ENCODE measurements around the gene DBI. TPM values are rescaled to one million over a fixed set of nuclear protein-coding genes. Genes with fewer than 3 reads are reported as not detected.

DBI gene
- polyA plus RNA-seq, 1 of the 3 experiments (the other 2 are of a cell fraction): 150 TPM

DNA sequence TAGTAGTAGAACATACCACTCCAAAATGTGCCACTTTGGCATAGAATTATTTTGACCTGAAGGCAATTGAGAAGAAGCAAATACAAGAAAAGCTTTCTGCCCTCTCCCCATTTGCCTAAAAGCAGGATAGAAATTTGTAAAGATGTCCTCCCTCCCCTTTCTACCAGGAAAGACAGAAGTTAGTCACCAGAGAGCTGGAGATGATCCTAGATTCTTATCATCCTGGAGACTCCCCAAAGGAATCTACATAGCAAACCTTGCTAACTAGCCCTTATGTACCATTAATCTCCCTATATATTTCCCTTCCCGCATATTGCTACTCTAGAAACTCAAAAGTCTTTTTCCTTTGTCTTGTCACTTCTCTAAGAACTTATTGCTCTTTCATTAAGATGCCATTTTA lies 52.3 kb downstream of the DBI start:
- Histone ChIP-seq H3K4me3 (ENCODE audit: low read depth in 2 of 2, low read length in 1 of 2) (no peak overlapping the region), H3K9me3 (no peaks in the 10 kb centered on the region), H3K4me2 (peak overlapping the region; percentile 26; the same call in 1 of the 2 replicates), H4K20me1 (ENCODE audit: insufficient read depth) (no peaks in the 10 kb centered on the region), H3K36me3 (replicated peaks in 1 of 2; ENCODE audit: control insufficient read depth in 1 of 2, insufficient read depth in 2 of 2, low read length in 1 of 2) (no peaks in the 10 kb centered on the region), H3K79me2 (ENCODE audit: insufficient read depth) (no peaks in the 10 kb centered on the region), H3K9me2 (no peaks in the 10 kb centered on the region), H3K27ac (ENCODE audit: low read depth in 2 of 2, low read length in 1 of 2) (no peak overlapping the region), H3K4me1 (ENCODE audit: control insufficient read depth in 1 of 2, insufficient read depth in 2 of 2, low read depth in 1 of 2, low read length in 1 of 2) (peaks cover 0 to 3% of the 10 kb centered on the region in 2 experiments; a peak in 1 of 4 replicates), H2AFZ (ENCODE audit: low read depth) (no peak overlapping the region), H3F3A (replicated peaks; ENCODE audit: insufficient read depth) (no peaks in the 10 kb centered on the region), H3K9ac (no peak overlapping the region), H3K27me3 (ENCODE audit: insufficient read depth) (no peaks in the 10 kb centered on the region)
- DNase-seq: no peak
- no peak for TF ChIP-seq SIN3A (IDR thresholded peaks at IDR 0.05; ENCODE audit: borderline replicate concordance, low read depth, low read length)
- TF ChIP-seq SMC3 (IDR thresholded peaks at IDR 0.05; ENCODE audit: low read depth, low read length): no peak
- TF ChIP-seq YY1 (IDR thresholded peaks at IDR 0.05; ENCODE audit: low read depth): no peak
- no peak for TF ChIP-seq FOSL2 (IDR thresholded peaks at IDR 0.05; ENCODE audit: borderline replicate concordance, low read depth)
- ChIA-PET POLR2A (no interaction called here), CTCF (interaction anchor here (2.3 kb wide), 1 partner anchor 57 kb away, joined by 9 read pairs; no protein-coding TSS in a partner anchor)
- 41% methylated on average over 1 of the region's 1 CpG for WGBS (ENCODE audit: low lambda C conversion rate)

DNA sequence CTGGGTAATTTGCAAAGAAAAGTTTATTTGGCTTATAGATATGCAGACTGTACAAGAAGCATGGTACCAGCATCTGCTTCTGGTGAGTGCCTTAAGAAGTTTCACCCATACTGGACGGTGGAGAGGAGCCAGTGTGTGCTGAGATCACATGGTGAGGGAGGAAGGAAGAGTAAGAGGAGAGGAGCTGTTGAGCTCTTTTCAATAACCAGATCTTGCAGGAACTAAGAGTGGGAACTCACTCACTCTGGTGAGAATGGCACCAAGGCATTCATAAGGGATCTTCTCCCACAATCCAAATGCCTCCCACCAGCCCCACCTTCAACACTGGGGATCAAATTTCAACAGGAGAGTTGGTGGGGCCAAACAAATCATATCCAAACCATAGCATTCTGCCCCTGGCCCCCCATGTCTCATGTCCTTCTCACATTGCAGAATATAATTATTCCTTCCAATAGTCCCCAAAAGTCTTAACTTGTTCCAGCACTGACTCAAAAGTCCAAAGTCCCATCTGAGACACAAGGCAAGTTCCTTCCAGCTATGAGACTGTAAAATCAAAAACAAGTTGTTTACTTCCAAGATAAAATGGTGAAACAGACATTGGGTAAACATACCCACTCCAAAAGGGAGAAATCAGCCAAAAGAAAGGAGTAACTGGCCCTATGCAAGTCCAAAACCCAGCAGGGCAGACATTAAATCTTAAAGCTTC lies 53.2 kb downstream of the DBI start:
- no peaks in the 10 kb centered on the region for H3K9me2 ChIP-seq
- H3K9me3 ChIP-seq: no peaks in the 10 kb centered on the region
- H3K4me3 ChIP-seq (ENCODE audit: low read depth in 2 of 2, low read length in 1 of 2): no peak overlapping the region
- no peaks in the 10 kb centered on the region for H3F3A ChIP-seq (replicated peaks; ENCODE audit: insufficient read depth)
- no peak overlapping the region for H3K9ac ChIP-seq
- TF ChIP-seq RAD21 (IDR thresholded peaks at IDR 0.05; ENCODE audit: low read length) (no peak), FOXJ3 (CRISPR knock-in tag; IDR thresholded peaks at IDR 0.05) (no peak), SMC3 (IDR thresholded peaks at IDR 0.05; ENCODE audit: low read depth, low read length) (no peak), RXRA (IDR thresholded peaks at IDR 0.05; ENCODE audit: borderline replicate concordance, low read depth) (no peak), RCOR1 (IDR thresholded peaks at IDR 0.05; ENCODE audit: low read length) (no peak), NFIC (IDR thresholded peaks at IDR 0.05; ENCODE audit: borderline replicate concordance) (no peak), MXI1 (IDR thresholded peaks at IDR 0.05; ENCODE audit: low read depth, low read length) (no peak)
- no peak overlapping the region for H2AFZ ChIP-seq (ENCODE audit: low read depth)
- H3K4me2 ChIP-seq: no peak overlapping the region
- ChIA-PET POLR2A (no interaction called here), CTCF (interaction anchor here (1.5 to 2.3 kb wide), 3 partner anchors 22 to 61 kb away, joined by 3 to 9 read pairs (median 6); no protein-coding TSS in a partner anchor)
- H3K27me3 ChIP-seq (ENCODE audit: insufficient read depth): peaks cover 2% of the 10 kb centered on the region
- no peak for DNase-seq
- no peaks in the 10 kb centered on the region for H4K20me1 ChIP-seq (ENCODE audit: insufficient read depth)
- peaks cover 0 to 3% of the 10 kb centered on the region in 2 experiments; a peak in 1 of 4 replicates for H3K4me1 ChIP-seq (ENCODE audit: control insufficient read depth in 1 of 2, insufficient read depth in 2 of 2, low read depth in 1 of 2, low read length in 1 of 2)
- no peaks in the 10 kb centered on the region for H3K36me3 ChIP-seq (replicated peaks in 1 of 2; ENCODE audit: control insufficient read depth in 1 of 2, insufficient read depth in 2 of 2, low read length in 1 of 2)
- no peak overlapping the region for H3K27ac ChIP-seq (ENCODE audit: low read depth in 2 of 2, low read length in 1 of 2)
- no peaks in the 10 kb centered on the region for H3K79me2 ChIP-seq (ENCODE audit: insufficient read depth)
- 54% methylated on average over 1 of the region's 1 CpG for WGBS (ENCODE audit: low lambda C conversion rate)

- WGBS (ENCODE audit: low lambda C conversion rate): 71% methylated on average over 1 of the region's 1 CpG
- POLR2A ChIA-PET: interaction anchor here (0.7 kb wide), 1 partner anchor 542 kb away, joined by 3 read pairs; no protein-coding TSS in a partner anchor
- TF ChIP-seq, protein P1, sequence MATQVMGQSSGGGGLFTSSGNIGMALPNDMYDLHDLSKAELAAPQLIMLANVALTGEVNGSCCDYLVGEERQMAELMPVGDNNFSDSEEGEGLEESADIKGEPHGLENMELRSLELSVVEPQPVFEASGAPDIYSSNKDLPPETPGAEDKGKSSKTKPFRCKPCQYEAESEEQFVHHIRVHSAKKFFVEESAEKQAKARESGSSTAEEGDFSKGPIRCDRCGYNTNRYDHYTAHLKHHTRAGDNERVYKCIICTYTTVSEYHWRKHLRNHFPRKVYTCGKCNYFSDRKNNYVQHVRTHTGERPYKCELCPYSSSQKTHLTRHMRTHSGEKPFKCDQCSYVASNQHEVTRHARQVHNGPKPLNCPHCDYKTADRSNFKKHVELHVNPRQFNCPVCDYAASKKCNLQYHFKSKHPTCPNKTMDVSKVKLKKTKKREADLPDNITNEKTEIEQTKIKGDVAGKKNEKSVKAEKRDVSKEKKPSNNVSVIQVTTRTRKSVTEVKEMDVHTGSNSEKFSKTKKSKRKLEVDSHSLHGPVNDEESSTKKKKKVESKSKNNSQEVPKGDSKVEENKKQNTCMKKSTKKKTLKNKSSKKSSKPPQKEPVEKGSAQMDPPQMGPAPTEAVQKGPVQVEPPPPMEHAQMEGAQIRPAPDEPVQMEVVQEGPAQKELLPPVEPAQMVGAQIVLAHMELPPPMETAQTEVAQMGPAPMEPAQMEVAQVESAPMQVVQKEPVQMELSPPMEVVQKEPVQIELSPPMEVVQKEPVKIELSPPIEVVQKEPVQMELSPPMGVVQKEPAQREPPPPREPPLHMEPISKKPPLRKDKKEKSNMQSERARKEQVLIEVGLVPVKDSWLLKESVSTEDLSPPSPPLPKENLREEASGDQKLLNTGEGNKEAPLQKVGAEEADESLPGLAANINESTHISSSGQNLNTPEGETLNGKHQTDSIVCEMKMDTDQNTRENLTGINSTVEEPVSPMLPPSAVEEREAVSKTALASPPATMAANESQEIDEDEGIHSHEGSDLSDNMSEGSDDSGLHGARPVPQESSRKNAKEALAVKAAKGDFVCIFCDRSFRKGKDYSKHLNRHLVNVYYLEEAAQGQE (IDR thresholded peaks at IDR 0.05; ENCODE audit: low read depth, low read length): no peak
- TF ChIP-seq, protein P2, sequence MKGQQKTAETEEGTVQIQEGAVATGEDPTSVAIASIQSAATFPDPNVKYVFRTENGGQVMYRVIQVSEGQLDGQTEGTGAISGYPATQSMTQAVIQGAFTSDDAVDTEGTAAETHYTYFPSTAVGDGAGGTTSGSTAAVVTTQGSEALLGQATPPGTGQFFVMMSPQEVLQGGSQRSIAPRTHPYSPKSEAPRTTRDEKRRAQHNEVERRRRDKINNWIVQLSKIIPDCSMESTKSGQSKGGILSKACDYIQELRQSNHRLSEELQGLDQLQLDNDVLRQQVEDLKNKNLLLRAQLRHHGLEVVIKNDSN (IDR thresholded peaks at IDR 0.05; ENCODE audit: borderline replicate concordance, low read depth): no peak
- no peak for TF ChIP-seq RXRA (IDR thresholded peaks at IDR 0.05; ENCODE audit: borderline replicate concordance, low read depth)
- TF ChIP-seq PBX3 (IDR thresholded peaks at IDR 0.05): no peak
- TF ChIP-seq FOXJ3 (CRISPR knock-in tag; IDR thresholded peaks at IDR 0.05): no peak
- no peak for TF ChIP-seq YY1 (IDR thresholded peaks at IDR 0.05; ENCODE audit: low read depth)
Observed at GRCh38 chr2:119421304-119421703, 54.5 kb downstream of the DBI start.

More at GRCh38 chr2:119421304-119421703, 54.5 kb downstream of the DBI start:
- H3K79me2 ChIP-seq (ENCODE audit: insufficient read depth): no peaks in the 10 kb centered on the region
- peaks cover 7% of the 10 kb centered on the region for H3K27me3 ChIP-seq (ENCODE audit: insufficient read depth)
- CTCF ChIA-PET: interaction anchor here (0.9 to 2.3 kb wide), 4 partner anchors 15 to 59 kb away, joined by 3 to 9 read pairs (median 4); no protein-coding TSS in a partner anchor
- no peaks in the 10 kb centered on the region for H3K9me2 ChIP-seq
- no peaks in the 10 kb centered on the region for H3F3A ChIP-seq (replicated peaks; ENCODE audit: insufficient read depth)
- no peak overlapping the region for H3K27ac ChIP-seq (ENCODE audit: low read depth in 2 of 2, low read length in 1 of 2)
- H3K36me3 ChIP-seq (replicated peaks in 1 of 2; ENCODE audit: control insufficient read depth in 1 of 2, insufficient read depth in 2 of 2, low read length in 1 of 2): no peaks in the 10 kb centered on the region
- H2AFZ ChIP-seq (ENCODE audit: low read depth): no peak overlapping the region
- peaks cover 0 to 3% of the 10 kb centered on the region in 2 experiments; a peak in 1 of 4 replicates for H3K4me1 ChIP-seq (ENCODE audit: control insufficient read depth in 1 of 2, insufficient read depth in 2 of 2, low read depth in 1 of 2, low read length in 1 of 2)
- no peak overlapping the region for H3K4me3 ChIP-seq (ENCODE audit: low read depth in 2 of 2, low read length in 1 of 2)
- no peaks in the 10 kb centered on the region for H3K9me3 ChIP-seq
- H4K20me1 ChIP-seq (ENCODE audit: insufficient read depth): no peaks in the 10 kb centered on the region
- H3K4me2 ChIP-seq: no peak overlapping the region
- no peak overlapping the region for H3K9ac ChIP-seq
- DNase-seq: no peak

Data from SK-N-SH (cell line).